ENCODE measurements around the gene BTG4. TPM values are rescaled to one million over a fixed set of nuclear protein-coding genes. Genes with fewer than 3 reads are reported as not detected.

BTG4 gene
- total RNA-seq, 1 experiment from 2014 or later = 0.61 TPM

DNA sequence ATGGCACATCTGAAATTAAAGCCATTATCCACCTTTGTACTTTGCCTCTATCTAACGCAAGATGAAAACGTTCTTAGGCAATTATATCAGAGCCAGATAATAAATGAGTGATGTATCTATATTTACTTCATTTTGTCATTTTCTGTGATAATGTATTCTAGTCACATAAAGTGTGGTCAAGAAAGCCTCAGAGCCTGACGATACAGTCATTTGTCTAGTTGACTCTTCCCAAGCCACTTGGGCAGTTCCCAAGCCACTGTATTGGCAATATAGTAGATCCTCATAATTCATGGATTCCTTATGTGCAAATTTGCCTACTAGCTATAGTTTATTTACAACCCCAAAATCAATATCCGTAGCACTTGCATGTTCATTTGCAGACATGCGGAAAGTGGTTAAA is 10.2 kb upstream of the BTG4 start:
- no peaks in the 10 kb centered on the region for H3K9me3 ChIP-seq
- H3K4me1 ChIP-seq = peaks cover 33% of the 10 kb centered on the region
- H3K4me3 Mint-ChIP-seq (ENCODE audit: unreplicated experiment) = no peak overlapping the region
- no peaks in the 10 kb centered on the region for H3K27me3 Mint-ChIP-seq (ENCODE audit: insufficient read depth, unreplicated experiment)
- H3K27ac Mint-ChIP-seq (ENCODE audit: unreplicated experiment) = no peak overlapping the region
- ChIA-PET CTCF (no interaction called here), POLR2A (no interaction called here)
- peaks cover 11% of the 10 kb centered on the region for H3K4me1 Mint-ChIP-seq (ENCODE audit: low read depth, unreplicated experiment)
- no peaks in the 10 kb centered on the region for H3K27me3 ChIP-seq (replicated peaks; ENCODE audit: control insufficient read depth, insufficient read depth, low read length)
- H3K9me3 Mint-ChIP-seq (ENCODE audit: unreplicated experiment) = no peaks in the 10 kb centered on the region
- no TSS peak for BruUV-seq (replicated peaks)
- H3K36me3 Mint-ChIP-seq (ENCODE audit: insufficient read depth, unreplicated experiment) = no peaks in the 10 kb centered on the region
- intact Hi-C loops (cut with micrococcal nuclease; ENCODE audit: unreplicated experiment) = no loop called here
- H3K36me3 ChIP-seq (ENCODE audit: control insufficient read depth, insufficient read depth, low read length) = no peaks in the 10 kb centered on the region
- DNase-seq = no peak
- H3K4me3 ChIP-seq (ENCODE audit: low read depth, low read length) = no peak overlapping the region
- TF ChIP-seq, protein P1, sequence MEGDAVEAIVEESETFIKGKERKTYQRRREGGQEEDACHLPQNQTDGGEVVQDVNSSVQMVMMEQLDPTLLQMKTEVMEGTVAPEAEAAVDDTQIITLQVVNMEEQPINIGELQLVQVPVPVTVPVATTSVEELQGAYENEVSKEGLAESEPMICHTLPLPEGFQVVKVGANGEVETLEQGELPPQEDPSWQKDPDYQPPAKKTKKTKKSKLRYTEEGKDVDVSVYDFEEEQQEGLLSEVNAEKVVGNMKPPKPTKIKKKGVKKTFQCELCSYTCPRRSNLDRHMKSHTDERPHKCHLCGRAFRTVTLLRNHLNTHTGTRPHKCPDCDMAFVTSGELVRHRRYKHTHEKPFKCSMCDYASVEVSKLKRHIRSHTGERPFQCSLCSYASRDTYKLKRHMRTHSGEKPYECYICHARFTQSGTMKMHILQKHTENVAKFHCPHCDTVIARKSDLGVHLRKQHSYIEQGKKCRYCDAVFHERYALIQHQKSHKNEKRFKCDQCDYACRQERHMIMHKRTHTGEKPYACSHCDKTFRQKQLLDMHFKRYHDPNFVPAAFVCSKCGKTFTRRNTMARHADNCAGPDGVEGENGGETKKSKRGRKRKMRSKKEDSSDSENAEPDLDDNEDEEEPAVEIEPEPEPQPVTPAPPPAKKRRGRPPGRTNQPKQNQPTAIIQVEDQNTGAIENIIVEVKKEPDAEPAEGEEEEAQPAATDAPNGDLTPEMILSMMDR (IDR thresholded peaks at IDR 0.05; ENCODE audit: insufficient read depth in 1 of 2, low read depth in 1 of 2, low read length in 1 of 2, severe bottlenecking in 1 of 2, unreplicated experiment in 1 of 2) = no peak

DNA sequence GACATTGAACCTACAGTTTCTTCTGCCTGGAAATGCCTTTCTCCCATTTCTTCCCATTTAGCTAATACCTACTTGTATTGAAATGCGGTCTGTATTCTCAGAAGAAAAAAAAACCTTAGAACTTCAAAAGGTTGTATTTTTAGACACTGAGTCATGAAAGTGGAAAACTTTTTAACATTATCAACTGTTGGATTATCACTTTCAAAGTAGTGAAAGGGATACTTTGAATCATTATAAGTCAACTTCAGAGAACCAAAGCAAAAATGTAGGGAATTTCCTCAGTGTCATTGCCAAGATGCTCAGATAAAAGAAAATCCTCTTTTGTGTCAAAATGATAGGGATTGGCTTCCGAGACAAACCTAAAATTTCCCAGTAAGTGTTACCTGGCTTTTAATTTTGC is 8.9 kb upstream of the BTG4 start:
- H3K9me3 Mint-ChIP-seq (ENCODE audit: unreplicated experiment) = no peaks in the 10 kb centered on the region
- H3K4me3 Mint-ChIP-seq (ENCODE audit: unreplicated experiment) = no peak overlapping the region
- no TSS peak for BruUV-seq (replicated peaks)
- CTCF ChIA-PET = no interaction called here
- H3K27me3 ChIP-seq (replicated peaks; ENCODE audit: control insufficient read depth, insufficient read depth, low read length) = no peaks in the 10 kb centered on the region
- intact Hi-C loops (cut with micrococcal nuclease; ENCODE audit: unreplicated experiment) = loop anchor here (2.0 kb wide), 1 partner anchor 66 kb away; no protein-coding TSS in a partner anchor
- DNase-seq = no peak
- POLR2A ChIA-PET = no interaction called here
- TF ChIP-seq, protein P1 (IDR thresholded peaks at IDR 0.05; ENCODE audit: insufficient read depth in 1 of 2, low read depth in 1 of 2, low read length in 1 of 2, severe bottlenecking in 1 of 2, unreplicated experiment in 1 of 2) = no peak
- H3K36me3 Mint-ChIP-seq (ENCODE audit: insufficient read depth, unreplicated experiment) = no peaks in the 10 kb centered on the region
- peaks cover 36% of the 10 kb centered on the region for H3K4me1 ChIP-seq
- peaks cover 6% of the 10 kb centered on the region for H3K4me1 Mint-ChIP-seq (ENCODE audit: low read depth, unreplicated experiment)
- H3K27ac Mint-ChIP-seq (ENCODE audit: unreplicated experiment) = no peak overlapping the region
- no peaks in the 10 kb centered on the region for H3K27me3 Mint-ChIP-seq (ENCODE audit: insufficient read depth, unreplicated experiment)
- H3K36me3 ChIP-seq (ENCODE audit: control insufficient read depth, insufficient read depth, low read length) = no peaks in the 10 kb centered on the region
- H3K4me3 ChIP-seq (ENCODE audit: low read depth, low read length) = no peak overlapping the region
- H3K9me3 ChIP-seq = no peaks in the 10 kb centered on the region

DNA sequence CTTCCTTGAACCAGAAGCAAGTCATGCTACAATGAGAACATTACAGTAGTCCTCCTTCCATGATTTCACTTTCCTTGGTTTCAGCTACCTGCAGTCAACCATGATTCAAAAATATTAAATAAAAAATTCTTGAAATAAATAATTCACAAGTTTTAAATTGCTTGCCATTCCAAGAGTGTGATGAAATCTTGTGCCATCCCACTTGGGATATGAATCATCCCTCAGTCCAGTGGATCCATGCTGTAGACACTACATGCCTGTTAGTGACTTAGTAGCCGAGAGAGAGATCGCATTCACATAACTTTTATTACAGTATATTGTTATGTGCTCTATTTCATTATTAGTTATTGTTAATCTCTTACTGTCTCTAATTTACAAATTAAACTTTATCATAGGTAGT is 8.4 kb upstream of the BTG4 start:
- CTCF ChIA-PET = no interaction called here
- no peaks in the 10 kb centered on the region for H3K9me3 Mint-ChIP-seq (ENCODE audit: unreplicated experiment)
- H3K4me1 Mint-ChIP-seq (ENCODE audit: low read depth, unreplicated experiment) = peaks cover under 1% of the 10 kb centered on the region
- TF ChIP-seq, protein P1 (IDR thresholded peaks at IDR 0.05; ENCODE audit: insufficient read depth in 1 of 2, low read depth in 1 of 2, low read length in 1 of 2, severe bottlenecking in 1 of 2, unreplicated experiment in 1 of 2) = no peak
- H3K4me3 Mint-ChIP-seq (ENCODE audit: unreplicated experiment) = no peak overlapping the region
- BruUV-seq (replicated peaks) = no TSS peak
- Histone ChIP-seq H3K36me3 (ENCODE audit: control insufficient read depth, insufficient read depth, low read length) (no peaks in the 10 kb centered on the region), H3K9me3 (no peaks in the 10 kb centered on the region), H3K4me3 (ENCODE audit: low read depth, low read length) (no peak overlapping the region), H3K4me1 (peaks cover 42% of the 10 kb centered on the region), H3K27me3 (replicated peaks; ENCODE audit: control insufficient read depth, insufficient read depth, low read length) (no peaks in the 10 kb centered on the region)
- intact Hi-C loops (cut with micrococcal nuclease; ENCODE audit: unreplicated experiment) = loop anchor here (2.0 kb wide), 1 partner anchor 66 kb away; no protein-coding TSS in a partner anchor
- H3K27ac Mint-ChIP-seq (ENCODE audit: unreplicated experiment) = no peak overlapping the region
- H3K27me3 Mint-ChIP-seq (ENCODE audit: insufficient read depth, unreplicated experiment) = no peaks in the 10 kb centered on the region
- no peaks in the 10 kb centered on the region for H3K36me3 Mint-ChIP-seq (ENCODE audit: insufficient read depth, unreplicated experiment)
- POLR2A ChIA-PET = no interaction called here
- DNase-seq = no peak
